Activated CD4-positive, alpha-beta memory T cell treated with anti-CD3 and anti-CD28 coated beads for 36 hours (primary cell): ENCODE results near the gene COL18A1. TPM values are rescaled to one million over a fixed set of nuclear protein-coding genes. Genes with fewer than 3 reads are reported as not detected.
"Not testable (repeated sequence)": the region's sequence is repeated elsewhere in the genome, so short reads cannot be mapped to it uniquely, and the experiment has no call there.

Source experiments
- CTCF ChIA-PET: fragments of 350-600 bp; sonication (Branson Sonifier 250); formaldehyde crosslinking; loops from one replicate; lab custom pipeline; 2021; ENCODE audit warnings: antibody characterized with exemption, inconsistent platforms; lab: Charles Lee
- POLR2A ChIA-PET: fragments of 350-600 bp; sonication (Branson Sonifier 250); formaldehyde crosslinking; loops from one replicate; lab custom pipeline; 2021; ENCODE audit warnings: antibody characterized with exemption; lab: Charles Lee
- DNase-seq: peaks from one replicate; pipeline ENCODE4 v3.0.0-alpha.2; 2020
- H3K27ac Mint-ChIP-seq: one replicate; pipeline ENCODE4 v1.8.0; 2021; ENCODE audit warnings: mixed read lengths
- H3K27me3 Mint-ChIP-seq: one replicate; pipeline ENCODE4 v1.8.0; 2021; ENCODE audit warnings: mixed read lengths
- H3K36me3 Mint-ChIP-seq: one replicate; pipeline ENCODE4 v1.8.0; 2021; ENCODE audit warnings: mixed read lengths
- H3K4me1 Mint-ChIP-seq: one replicate; pipeline ENCODE4 v1.8.0; 2021; ENCODE audit warnings: low read depth, mixed read lengths
- H3K4me3 Mint-ChIP-seq: one replicate; pipeline ENCODE4 v1.8.0; 2021; ENCODE audit warnings: mild to moderate bottlenecking, mixed read lengths
- H3K9me3 Mint-ChIP-seq: one replicate; pipeline ENCODE4 v1.8.0; 2021; ENCODE audit warnings: mixed read lengths
- intact Hi-C: fragments of 100-400 bp; cut with micrococcal nuclease; formaldehyde crosslinking; loops from one replicate; pipeline ENCODE4 v1.15.1; 2023
- total RNA-seq, 2 experiments: library from RNA; stranded (reverse); gene quantifications; one replicate each; pipeline ENCODE4 v1.2.3, GENCODE V29; 2021

COL18A1 gene
- total RNA-seq, 2 experiments from 2014 or later = 4.5 TPM

GRCh38 chr21:45362748-45363145 lies 42.2 kb upstream of the COL18A1 start:
- H3K27me3 Mint-ChIP-seq = peaks cover 9% of the 10 kb centered on the region
- intact Hi-C loops = no loop called here
- ChIA-PET POLR2A (no interaction called here), CTCF (no interaction called here)
- no peaks in the 10 kb centered on the region for H3K9me3 Mint-ChIP-seq
- H3K27ac Mint-ChIP-seq = no peak overlapping the region
- peaks cover 7% of the 10 kb centered on the region for H3K4me1 Mint-ChIP-seq
- H3K4me3 Mint-ChIP-seq = no peak overlapping the region
- no peaks in the 10 kb centered on the region for H3K36me3 Mint-ChIP-seq
- DNase-seq = no peak

- POLR2A ChIA-PET, CTCF ChIA-PET, H3K4me3 Mint-ChIP-seq, intact Hi-C loops, H3K27ac Mint-ChIP-seq, DNase-seq, H3K36me3 Mint-ChIP-seq, H3K9me3 Mint-ChIP-seq, H3K4me1 Mint-ChIP-seq, H3K27me3 Mint-ChIP-seq: not testable (repeated sequence)
These were observed 41.7 kb upstream of the COL18A1 start for GRCh38 chr21:45363272-45363671.

GRCh38 chr21:45363921-45364467 lies 41.0 kb upstream of the COL18A1 start:
- POLR2A ChIA-PET = no interaction called here
- Mint-ChIP-seq H3K9me3 (no peaks in the 10 kb centered on the region), H3K27me3 (peaks cover 9% of the 10 kb centered on the region), H3K36me3 (no peaks in the 10 kb centered on the region), H3K4me1 (peaks cover 7% of the 10 kb centered on the region), H3K4me3 (no peak overlapping the region), H3K27ac (no peak overlapping the region)
- CTCF ChIA-PET = interaction anchor here (0.6 kb wide), 1 partner anchor 12 kb away, joined by 3 read pairs; no protein-coding TSS in a partner anchor
- intact Hi-C loops = no loop called here
- DNase-seq = peak; percentile 73

GRCh38 chr21:45364468-45365185 lies 40.3 kb upstream of the COL18A1 start:
- H3K36me3 Mint-ChIP-seq = no peaks in the 10 kb centered on the region
- H3K4me1 Mint-ChIP-seq = peaks cover 7% of the 10 kb centered on the region
- ChIA-PET CTCF (interaction anchor here (0.6 kb wide), 1 partner anchor 13 kb away, joined by 3 read pairs; no protein-coding TSS in a partner anchor), POLR2A (no interaction called here)
- peaks cover 9% of the 10 kb centered on the region for H3K27me3 Mint-ChIP-seq
- H3K4me3 Mint-ChIP-seq = no peak overlapping the region
- intact Hi-C loops = no loop called here
- H3K27ac Mint-ChIP-seq = no peak overlapping the region
- no peak for DNase-seq
- no peaks in the 10 kb centered on the region for H3K9me3 Mint-ChIP-seq

- intact Hi-C loops = no loop called here
- H3K9me3 Mint-ChIP-seq = no peaks in the 10 kb centered on the region
These were observed 39.8 kb upstream of the COL18A1 start for GRCh38 chr21:45365186-45365607.

GRCh38 chr21:45365608-45366241 lies 39.2 kb upstream of the COL18A1 start:
- Mint-ChIP-seq H3K9me3 (no peaks in the 10 kb centered on the region), H3K4me3 (no peak overlapping the region), H3K27ac (no peak overlapping the region), H3K4me1 (peaks cover 12% of the 10 kb centered on the region), H3K27me3 (peaks cover 9% of the 10 kb centered on the region), H3K36me3 (no peaks in the 10 kb centered on the region)
- POLR2A ChIA-PET = no interaction called here
- DNase-seq = no peak
- intact Hi-C loops = no loop called here
- CTCF ChIA-PET = no interaction called here

More at GRCh38 chr21:45365186-45365607, 39.8 kb upstream of the COL18A1 start:
- H3K27me3 Mint-ChIP-seq = peaks cover 9% of the 10 kb centered on the region
- ChIA-PET POLR2A (no interaction called here), CTCF (no interaction called here)
- H3K36me3 Mint-ChIP-seq = no peaks in the 10 kb centered on the region
- H3K4me1 Mint-ChIP-seq = peaks cover 10% of the 10 kb centered on the region
- H3K27ac Mint-ChIP-seq = no peak overlapping the region
- DNase-seq = no peak
- H3K4me3 Mint-ChIP-seq = no peak overlapping the region

GRCh38 chr21:45366476-45366875 lies 38.5 kb upstream of the COL18A1 start:
- H3K27me3 Mint-ChIP-seq = peaks cover 9% of the 10 kb centered on the region
- H3K4me1 Mint-ChIP-seq = peaks cover 12% of the 10 kb centered on the region
- H3K4me3 Mint-ChIP-seq = no peak overlapping the region
- H3K27ac Mint-ChIP-seq = no peak overlapping the region
- intact Hi-C loops = no loop called here
- H3K36me3 Mint-ChIP-seq = no peaks in the 10 kb centered on the region
- DNase-seq = no peak
- ChIA-PET CTCF (no interaction called here), POLR2A (no interaction called here)
- no peaks in the 10 kb centered on the region for H3K9me3 Mint-ChIP-seq

- DNase-seq = no peak
- H3K4me1 Mint-ChIP-seq = peaks cover 12% of the 10 kb centered on the region
- peaks cover 9% of the 10 kb centered on the region for H3K27me3 Mint-ChIP-seq
- POLR2A ChIA-PET = no interaction called here
- H3K9me3 Mint-ChIP-seq = no peaks in the 10 kb centered on the region
- intact Hi-C loops = no loop called here
- no peaks in the 10 kb centered on the region for H3K36me3 Mint-ChIP-seq
- no peak overlapping the region for H3K27ac Mint-ChIP-seq
- H3K4me3 Mint-ChIP-seq = no peak overlapping the region
- CTCF ChIA-PET = no interaction called here
These were observed 38.0 kb upstream of the COL18A1 start for GRCh38 chr21:45366931-45367401.

GRCh38 chr21:45367402-45368351 lies 37.3 kb upstream of the COL18A1 start:
- CTCF ChIA-PET = no interaction called here
- DNase-seq = no peak
- Mint-ChIP-seq H3K9me3 (no peaks in the 10 kb centered on the region), H3K4me1 (peaks cover 12% of the 10 kb centered on the region), H3K27me3 (peaks cover 9% of the 10 kb centered on the region), H3K36me3 (no peaks in the 10 kb centered on the region), H3K4me3 (no peak overlapping the region), H3K27ac (no peak overlapping the region)
- POLR2A ChIA-PET = no interaction called here
- intact Hi-C loops = no loop called here

GRCh38 chr21:45369018-45369417 lies 35.9 kb upstream of the COL18A1 start:
- DNase-seq, H3K27ac Mint-ChIP-seq, POLR2A ChIA-PET, H3K9me3 Mint-ChIP-seq, H3K27me3 Mint-ChIP-seq, CTCF ChIA-PET, intact Hi-C loops, H3K36me3 Mint-ChIP-seq, H3K4me1 Mint-ChIP-seq, H3K4me3 Mint-ChIP-seq: not testable (repeated sequence)

GRCh38 chr21:45370575-45370974 lies 34.4 kb upstream of the COL18A1 start:
- Mint-ChIP-seq H3K9me3 (no peaks in the 10 kb centered on the region), H3K36me3 (no peaks in the 10 kb centered on the region), H3K27me3 (peaks cover 9% of the 10 kb centered on the region), H3K4me1 (peaks cover 5% of the 10 kb centered on the region), H3K27ac (no peak overlapping the region), H3K4me3 (no peak overlapping the region)
- intact Hi-C loops = no loop called here
- CTCF ChIA-PET = no interaction called here
- POLR2A ChIA-PET = no interaction called here
- no peak for DNase-seq

GRCh38 chr21:45371081-45371480 lies 33.9 kb upstream of the COL18A1 start:
- no peaks in the 10 kb centered on the region for H3K9me3 Mint-ChIP-seq
- POLR2A ChIA-PET = no interaction called here
- no peak for DNase-seq
- CTCF ChIA-PET = no interaction called here
- no peak overlapping the region for H3K4me3 Mint-ChIP-seq
- H3K4me1 Mint-ChIP-seq = peaks cover 5% of the 10 kb centered on the region
- H3K36me3 Mint-ChIP-seq = no peaks in the 10 kb centered on the region
- intact Hi-C loops = no loop called here
- peaks cover 9% of the 10 kb centered on the region for H3K27me3 Mint-ChIP-seq
- H3K27ac Mint-ChIP-seq = no peak overlapping the region
